B cell (primary cell): ENCODE results near the gene ARHGEF6. TPM values are rescaled to one million over a fixed set of nuclear protein-coding genes. Genes with fewer than 3 reads are reported as not detected.

Source experiments
- ATAC-seq: fragments of 200-7000 bp; cut with Tn5 transposase; one replicate; pipeline ENCODE4 v1.10.0; 2021; ENCODE audit warnings: low read depth, mild to moderate bottlenecking, moderate number of reproducible peaks, moderate library complexity
- CTCF ChIA-PET: fragments of 350-600 bp; sonication (Branson Sonifier 250); formaldehyde crosslinking; loops from one replicate; lab custom pipeline; 2021; ENCODE audit warnings: antibody characterized with exemption, inconsistent platforms; lab: Charles Lee
- POLR2A ChIA-PET: fragments of 350-600 bp; sonication (Branson Sonifier 250); formaldehyde crosslinking; loops from one replicate; lab custom pipeline; 2021; ENCODE audit warnings: antibody characterized with exemption; lab: Charles Lee
- DNase-seq: peaks from one replicate; pipeline ENCODE4 v3.0.0; 2013
- H2AFZ ChIP-seq: 2 replicates; pipeline ENCODE4 v1.6.1; 2012; ENCODE audit warnings: mild to moderate bottlenecking, low read depth, low read length; ENCODE audit not compliant: insufficient read depth, poor library complexity, severe bottlenecking
- H3K27ac ChIP-seq, 2 donors: 1 replicate in 1 of 2; 2 replicates in 1 of 2; pipeline ENCODE4 v1.5.1; 2012 to 2013; ENCODE audit warnings: low read length in 2 of 2, mild to moderate bottlenecking in 2 of 2, moderate library complexity in 1 of 2
- H3K27me3 ChIP-seq, 4 experiments: fragments of 200-600 bp in 1 of 4; sonication (generic) in 1 of 4; replicated peaks in 1 of 4; 1 replicate in 2 of 4; 2 replicates in 2 of 4; pipeline versions ENCODE4 v1.6.1 to v1.7.0; 2013 to 2016; ENCODE audit warnings: low read length in 3 of 4, mild to moderate bottlenecking in 2 of 4, mixed read lengths in 1 of 4, moderate library complexity in 1 of 4; ENCODE audit not compliant: insufficient read depth in 4 of 4, control insufficient read depth in 3 of 4; ENCODE audit errors: control extremely low read depth in 1 of 4
- H3K36me3 ChIP-seq, 2 experiments: replicated peaks in 1 of 2; 1 replicate in 1 of 2; 2 replicates in 1 of 2; pipeline versions ENCODE4 v1.6.1 to v1.7.1; 2013; ENCODE audit warnings: low read length in 1 of 2; ENCODE audit not compliant: insufficient read depth in 2 of 2, control insufficient read depth in 1 of 2; ENCODE audit errors: control extremely low read depth in 1 of 2, extremely low read depth in 1 of 2
- H3K4me1 ChIP-seq, 2 donors: fragments of 200-600 bp in 1 of 2; sonication (generic) in 1 of 2; 1 replicate in 1 of 2; 2 replicates in 1 of 2; pipeline versions ENCODE4 v1.5.1 to v1.6.1; 2013 to 2017; ENCODE audit warnings: low read length in 2 of 2; ENCODE audit not compliant: control insufficient read depth in 2 of 2, insufficient read depth in 2 of 2
- H3K4me2 ChIP-seq: replicated peaks from 2 replicates; pipeline ENCODE3; 2012; ENCODE audit warnings: mild to moderate bottlenecking, low read depth, low read length; ENCODE audit not compliant: poor library complexity, severe bottlenecking
- H3K4me3 ChIP-seq, 5 experiments: fragments of 200-600 bp in 1 of 5; sonication (generic) in 1 of 5; 1 replicate in 3 of 5; 2 replicates in 2 of 5; pipeline versions ENCODE4 v1.5.1 to v1.7.0; 2011 to 2016; ENCODE audit warnings: low read length in 4 of 5, mild to moderate bottlenecking in 4 of 5, low read depth in 2 of 5, control low read depth in 1 of 5, moderate library complexity in 1 of 5; ENCODE audit not compliant: insufficient read depth in 1 of 5; ENCODE audit errors: control extremely low read depth in 1 of 5, extremely low read depth in 1 of 5
- H3K79me2 ChIP-seq: fragments of 200-600 bp; sonication (generic); one replicate; pipeline ENCODE4 v1.6.0; 2016; ENCODE audit warnings: low read length; ENCODE audit not compliant: control insufficient read depth, insufficient read depth
- H3K9ac ChIP-seq: fragments of 200-600 bp; sonication (generic); 2 replicates; pipeline ENCODE4 v1.6.1; 2017; ENCODE audit warnings: mild to moderate bottlenecking, low read length, moderate library complexity
- H3K9me3 ChIP-seq, 3 donors: one replicate each; pipeline versions ENCODE4 v1.6.1 to v1.7.1; 2013; ENCODE audit warnings: low read length in 2 of 3; ENCODE audit not compliant: control insufficient read depth in 2 of 3, insufficient read depth in 1 of 3; ENCODE audit errors: control extremely low read depth in 1 of 3
- H4K20me1 ChIP-seq: 2 replicates; pipeline ENCODE4 v1.6.0; 2012; ENCODE audit warnings: mild to moderate bottlenecking, low read length; ENCODE audit not compliant: insufficient read depth, control insufficient read depth, poor library complexity, severe bottlenecking
- H3K27ac Mint-ChIP-seq: one replicate; pipeline ENCODE4 v1.8.0; 2021; ENCODE audit warnings: mixed read lengths
- H3K27me3 Mint-ChIP-seq: one replicate; pipeline ENCODE4 v1.8.0; 2021; ENCODE audit warnings: mixed read lengths
- H3K4me1 Mint-ChIP-seq: one replicate; pipeline ENCODE4 v1.8.0; 2021; ENCODE audit warnings: mixed read lengths
- H3K4me3 Mint-ChIP-seq: one replicate; pipeline ENCODE4 v1.8.0; 2021; ENCODE audit warnings: mixed read lengths
- H3K9me3 Mint-ChIP-seq: one replicate; pipeline ENCODE4 v1.8.0; 2022; ENCODE audit warnings: mixed read lengths; ENCODE audit not compliant: insufficient read depth
- CTCF ChIP-seq: fragments of 200-600 bp; IDR thresholded peaks from one replicate; pipeline ENCODE4 v1.8.0; 2022; ENCODE audit warnings: antibody characterized with exemption, mild to moderate bottlenecking
- EZH2 ChIP-seq: IDR thresholded peaks from 2 replicates; pipeline ENCODE4 v1.6.1; 2012; ENCODE audit warnings: borderline replicate concordance, low read depth, mild to moderate bottlenecking, moderate library complexity, low read length; ENCODE audit not compliant: insufficient read depth, poor library complexity, severe bottlenecking
- WGBS: methylation state at CpG from one replicate; pipeline ENCODE4 v1.1.5; 2013; ENCODE audit warnings: missing lambda C conversion rate; ENCODE audit not compliant: insufficient coverage; 5-methylcytosine and 5-hydroxymethylcytosine counted together
- intact Hi-C: fragments of 100-400 bp; cut with micrococcal nuclease; formaldehyde crosslinking; loops from one replicate; pipeline ENCODE4 v1.10.0; 2022
- polyA plus RNA-seq: library from polyadenylated mRNA; depleted of rRNA; stranded (reverse); fragments of >200 nt; gene quantifications from 2 replicates; pipeline ENCODE4 v1.2.3, GENCODE V29; 2012
- total RNA-seq, 2 donors: library from RNA; stranded (reverse); fragments of 120-200 nt in 1 of 2; gene quantifications; 1 replicate in 1 of 2; 2 replicates in 1 of 2; pipeline versions ENCODE4 v1.2.3 to v1.2.4, GENCODE V29; 2013 to 2022

Gene ARHGEF6
- total and polyA plus RNA-seq, 2 donors (not counting 1 experiment from before 2014, with no cell fraction given) = 29.6 to 43.4 TPM

GRCh38 chrX:136764206-136764605, 16.5 kb downstream of the ARHGEF6 start:
- Mint-ChIP-seq H3K27ac (no peak overlapping the region), H3K4me1 (peaks cover 54% of the 10 kb centered on the region)
- H3K9ac ChIP-seq = no peak overlapping the region

More at GRCh38 chrX:136764206-136764605, 16.5 kb downstream of the ARHGEF6 start:
- Mint-ChIP-seq H3K27me3 (no peaks in the 10 kb centered on the region), H3K9me3 (no peaks in the 10 kb centered on the region), H3K4me3 (no peak overlapping the region)
- H3K27me3 ChIP-seq = no peaks in the 10 kb centered on the region
- no peaks in the 10 kb centered on the region for H3K9me3 ChIP-seq
- H3K27ac ChIP-seq = no peak overlapping the region
- TF ChIP-seq EZH2 (no peak), CTCF (no peak)
- peaks cover 43% of the 10 kb centered on the region for H3K79me2 ChIP-seq
- peaks cover 44 to 58% of the 10 kb centered on the region in 2 donors for H3K4me1 ChIP-seq
- H3K4me2 ChIP-seq = no peak overlapping the region
- ATAC-seq = no peak
- no peak overlapping the region for H2AFZ ChIP-seq
- no peaks in the 10 kb centered on the region for H3K36me3 ChIP-seq
- no peak for DNase-seq
- intact Hi-C loops = loop anchor here (10.0 kb wide), 1 partner anchor 269 kb away; the partner anchor contains the start of gene HTATSF1
- H4K20me1 ChIP-seq = no peaks in the 10 kb centered on the region
- POLR2A ChIA-PET = no interaction called here
- CTCF ChIA-PET = no interaction called here
- no CpG with 5 or more reads among the region's 5 CpGs for WGBS
- H3K4me3 ChIP-seq = no peak overlapping the region
